Lower leg skin (tissue), 3 donors: Measurements from ENCODE around the gene UBE2V1.

Experiments
- POLR2A ChIP-seq, 2 donors: fragments of 450-650 bp; IDR thresholded peaks; one replicate each; pipeline ENCODE4 v1.6.1; 2016 to 2017; ENCODE audit warnings: antibody characterized with exemption in 2 of 2, mild to moderate bottlenecking in 1 of 2, moderate library complexity in 1 of 2
- TF ChIP-seq, protein P1 (sequence below), 3 donors: fragments of 450-650 bp; IDR thresholded peaks; one replicate each; pipeline ENCODE4 v1.5.1; 2016; ENCODE audit warnings: antibody characterized with exemption in 3 of 3, mild to moderate bottlenecking in 3 of 3, moderate library complexity in 2 of 3

- TF ChIP-seq, protein P1, sequence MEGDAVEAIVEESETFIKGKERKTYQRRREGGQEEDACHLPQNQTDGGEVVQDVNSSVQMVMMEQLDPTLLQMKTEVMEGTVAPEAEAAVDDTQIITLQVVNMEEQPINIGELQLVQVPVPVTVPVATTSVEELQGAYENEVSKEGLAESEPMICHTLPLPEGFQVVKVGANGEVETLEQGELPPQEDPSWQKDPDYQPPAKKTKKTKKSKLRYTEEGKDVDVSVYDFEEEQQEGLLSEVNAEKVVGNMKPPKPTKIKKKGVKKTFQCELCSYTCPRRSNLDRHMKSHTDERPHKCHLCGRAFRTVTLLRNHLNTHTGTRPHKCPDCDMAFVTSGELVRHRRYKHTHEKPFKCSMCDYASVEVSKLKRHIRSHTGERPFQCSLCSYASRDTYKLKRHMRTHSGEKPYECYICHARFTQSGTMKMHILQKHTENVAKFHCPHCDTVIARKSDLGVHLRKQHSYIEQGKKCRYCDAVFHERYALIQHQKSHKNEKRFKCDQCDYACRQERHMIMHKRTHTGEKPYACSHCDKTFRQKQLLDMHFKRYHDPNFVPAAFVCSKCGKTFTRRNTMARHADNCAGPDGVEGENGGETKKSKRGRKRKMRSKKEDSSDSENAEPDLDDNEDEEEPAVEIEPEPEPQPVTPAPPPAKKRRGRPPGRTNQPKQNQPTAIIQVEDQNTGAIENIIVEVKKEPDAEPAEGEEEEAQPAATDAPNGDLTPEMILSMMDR (IDR thresholded peaks at IDR 0.05): no peak
- no peak for TF ChIP-seq POLR2A (IDR thresholded peaks at IDR 0.05)
Measured at GRCh38 chr20:50061151-50062005, 51.6 kb downstream of the UBE2V1 start.
